Keratinocyte (primary cell): ENCODE measurements around the gene SLC16A13. TPM values are rescaled to one million over a fixed set of nuclear protein-coding genes. Genes with fewer than 3 reads are reported as not detected.

Experiments
- DNase-seq: peaks from one replicate; pipeline ENCODE4 v3.0.0-alpha.2; 2011; ENCODE audit warnings: low read depth, missing footprints, low spot score
- FAIRE-seq: peaks from 2 replicates; lab custom pipeline; 2011; peaks lifted over from hg19 to GRCh38; lab: Jason Lieb, UNC
- H2AFZ ChIP-seq: 2 replicates; pipeline ENCODE4 v1.6.0; 2012; ENCODE audit warnings: low read length, control low read depth, inconsistent platforms; ENCODE audit not compliant: control insufficient read depth
- H3K27ac ChIP-seq: 2 replicates; pipeline ENCODE4 v1.5.1; 2011; ENCODE audit warnings: low read length; ENCODE audit not compliant: control insufficient read depth, insufficient read depth
- H3K27me3 ChIP-seq: 3 replicates; pipeline ENCODE4 v1.6.0; 2011; ENCODE audit warnings: low read length; ENCODE audit not compliant: control insufficient read depth, insufficient read depth; ENCODE audit errors: extremely low read depth
- H3K36me3 ChIP-seq, 2 experiments: 2 replicates in 1 of 2; 3 replicates in 1 of 2; pipeline ENCODE4 v1.5.1; 2011; ENCODE audit warnings: low read length in 2 of 2, mild to moderate bottlenecking in 1 of 2; ENCODE audit not compliant: control insufficient read depth in 2 of 2, insufficient read depth in 2 of 2; ENCODE audit errors: extremely low read depth in 1 of 2
- H3K4me1 ChIP-seq: 3 replicates; pipeline ENCODE4 v1.5.1; 2011; ENCODE audit warnings: low read length; ENCODE audit not compliant: control insufficient read depth, insufficient read depth; ENCODE audit errors: extremely low read depth
- H3K4me2 ChIP-seq: 3 replicates; pipeline ENCODE4 v1.6.0; 2011; ENCODE audit warnings: low read depth, low read length; ENCODE audit not compliant: control insufficient read depth, insufficient read depth; ENCODE audit errors: extremely low read depth
- H3K4me3 ChIP-seq, 3 experiments: fragments of 200-600 bp in 1 of 3; sonication (generic) in 1 of 3; 2 replicates in 2 of 3; 3 replicates in 1 of 3; pipeline ENCODE4 v1.5.1; 2011 to 2016; ENCODE audit warnings: low read length in 3 of 3, mild to moderate bottlenecking in 3 of 3, control low read depth in 2 of 3, inconsistent platforms in 1 of 3, low read depth in 1 of 3, mixed read lengths in 1 of 3, mixed run types in 1 of 3, moderate library complexity in 1 of 3; ENCODE audit not compliant: control insufficient read depth in 2 of 3, insufficient read depth in 2 of 3; ENCODE audit errors: extremely low read depth in 1 of 3
- H3K79me2 ChIP-seq: 2 replicates; pipeline ENCODE4 v1.6.0; 2012; ENCODE audit warnings: low read length; ENCODE audit not compliant: control insufficient read depth, insufficient read depth
- H3K9ac ChIP-seq: 3 replicates; pipeline ENCODE4 v1.6.0; 2011; ENCODE audit warnings: low read length; ENCODE audit not compliant: control insufficient read depth, insufficient read depth; ENCODE audit errors: extremely low read depth
- H3K9me1 ChIP-seq: 3 replicates; pipeline ENCODE4 v1.6.0; 2011; ENCODE audit warnings: low read length; ENCODE audit not compliant: control insufficient read depth, insufficient read depth; ENCODE audit errors: extremely low read depth
- H3K9me3 ChIP-seq: 2 replicates; pipeline ENCODE4 v1.5.1; 2012; ENCODE audit warnings: low read depth, low read length; ENCODE audit not compliant: control insufficient read depth
- H4K20me1 ChIP-seq: 3 replicates; pipeline ENCODE4 v1.6.0; 2011; ENCODE audit warnings: low read length; ENCODE audit not compliant: control insufficient read depth, insufficient read depth; ENCODE audit errors: extremely low read depth
- EZH2 ChIP-seq: IDR thresholded peaks from one replicate; pipeline ENCODE4 v1.6.1; 2012; ENCODE audit warnings: inconsistent platforms, mild to moderate bottlenecking, low read length, moderate library complexity
- dilution Hi-C: fragments of 300-500 bp; cut with MboI; formaldehyde crosslinking; loops from one replicate; pipeline ENCODE4 v1.7.0; 2020; ENCODE audit warnings: low sequenced_read_pairs; ENCODE audit not compliant: extremely low pct_ligation_motif_present
- polyA minus RNA-seq, 3 experiments: library from RNA; depleted of rRNA, polyadenylated mRNA; stranded (reverse); fragments of >200 nt; gene quantifications; 1 replicate in 1 of 3; 2 replicates in 1 of 3; 3 replicates in 1 of 3; pipeline ENCODE4 v1.2.3, GENCODE V29; 2011
- polyA plus RNA-seq, 5 experiments: library from polyadenylated mRNA; depleted of rRNA in 3 of 5; stranded (reverse) in 3 of 5; stranded (forward) in 1 of 5; unstranded in 1 of 5; fragments of >200 nt; gene quantifications; 1 replicate in 1 of 5; 2 replicates in 3 of 5; 3 replicates in 1 of 5; pipeline versions ENCODE4 v1.2.1 to v1.2.3, GENCODE V29; 2011 to 2012; ENCODE audit warnings: missing spikeins in 2 of 5, low read depth in 1 of 5, low replicate concordance in 1 of 5
- TF ChIP-seq, protein P1 (sequence below), 3 experiments: IDR thresholded peaks in 1 of 3; conservative IDR thresholded peaks in 1 of 3; optimal IDR thresholded peaks in 1 of 3; 2 replicates in 2 of 3; 3 replicates in 1 of 3; pipeline versions ENCODE3 to v1.5.1; 2011; ENCODE audit warnings: low read length in 3 of 3, mild to moderate bottlenecking in 3 of 3, moderate library complexity in 2 of 3, control low read depth in 1 of 3, inconsistent platforms in 1 of 3; ENCODE audit not compliant: insufficient read depth in 2 of 3; ENCODE audit errors: extremely low read depth in 1 of 3

SLC16A13 gene, protein sequence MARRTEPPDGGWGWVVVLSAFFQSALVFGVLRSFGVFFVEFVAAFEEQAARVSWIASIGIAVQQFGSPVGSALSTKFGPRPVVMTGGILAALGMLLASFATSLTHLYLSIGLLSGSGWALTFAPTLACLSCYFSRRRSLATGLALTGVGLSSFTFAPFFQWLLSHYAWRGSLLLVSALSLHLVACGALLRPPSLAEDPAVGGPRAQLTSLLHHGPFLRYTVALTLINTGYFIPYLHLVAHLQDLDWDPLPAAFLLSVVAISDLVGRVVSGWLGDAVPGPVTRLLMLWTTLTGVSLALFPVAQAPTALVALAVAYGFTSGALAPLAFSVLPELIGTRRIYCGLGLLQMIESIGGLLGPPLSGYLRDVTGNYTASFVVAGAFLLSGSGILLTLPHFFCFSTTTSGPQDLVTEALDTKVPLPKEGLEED
- polyA plus RNA-seq (2.2 to 6.9 TPM (median 2.7 TPM) in 3 replicates), polyA minus RNA-seq (3.6 to 19.2 TPM (median 4.0 TPM) in 3 replicates)
- 1.8 TPM for polyA plus RNA-seq (2011; ENCODE audit: low read depth)
- polyA plus RNA-seq (2011; cell fraction: cytosol; rRNA removed): 1.7 and 2.5 TPM in 2 replicates
- polyA plus RNA-seq (2011; cell fraction: nucleus; rRNA removed): 10.5 and 11.0 TPM in 2 replicates
- 5.0 and 7.4 TPM in 2 replicates for polyA plus RNA-seq (2012; ENCODE audit: low replicate concordance)
- polyA minus RNA-seq (2011; cell fraction: cytosol; rRNA and poly(A)+ RNA removed): 3.3 TPM
- polyA minus RNA-seq (2011; cell fraction: nucleus; rRNA and poly(A)+ RNA removed): 6.5 and 9.2 TPM in 2 replicates

DNA sequence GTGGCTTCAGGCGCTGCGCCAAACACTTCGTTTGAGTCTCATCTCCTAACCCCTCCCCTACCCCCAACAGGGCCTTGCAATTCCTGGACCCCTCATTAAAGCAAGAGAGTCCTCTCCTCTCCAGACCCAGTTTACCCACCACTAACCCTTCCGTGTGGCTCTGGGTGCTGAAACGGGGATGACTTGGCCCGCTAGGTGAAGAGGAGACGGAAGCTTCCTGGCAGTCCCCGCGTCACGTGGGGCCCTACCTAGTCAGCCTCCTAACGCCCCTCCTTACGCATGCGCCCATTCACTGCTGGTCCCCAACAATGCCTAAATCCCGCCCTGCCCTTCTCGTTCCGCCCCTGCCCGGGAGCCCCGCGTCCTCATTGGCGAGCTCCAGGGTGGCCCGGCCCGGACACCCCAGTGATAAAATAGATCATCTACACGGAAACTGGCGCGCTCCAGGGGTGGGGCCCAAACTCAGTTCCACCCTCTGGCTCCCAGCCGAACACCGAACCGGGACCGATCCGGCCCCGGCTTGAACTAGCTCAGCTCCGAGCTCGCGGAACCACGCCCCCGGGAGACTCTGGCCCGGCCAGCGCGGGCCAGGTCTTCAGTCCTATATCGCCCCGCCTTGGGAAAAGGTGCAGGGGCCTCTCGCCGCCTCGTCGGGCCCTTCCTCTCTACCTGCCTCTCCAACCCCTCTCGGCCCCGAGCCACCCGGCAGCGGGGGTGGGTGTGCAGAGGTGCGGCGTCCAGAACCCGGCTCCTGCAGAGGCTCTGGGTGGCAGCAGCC is at the start of gene SLC16A13:
Gene SLC16A13 (plus strand): TSS at position 425 of the 778 bp plus-strand sequence. CDS start 368 bp downstream, outside the sequence.
- H3K4me2 ChIP-seq: peak within 1 kb of the TSS; percentile 90
- no peaks in the 10 kb centered on the region for H4K20me1 ChIP-seq
- H3K27me3 ChIP-seq: no peaks in the 10 kb centered on the region
- no peaks in the 10 kb centered on the region for H3K9me3 ChIP-seq
- peak within 1 kb of the TSS; percentile 74 for H3K27ac ChIP-seq
- peaks cover 10% of the 10 kb centered on the region for H3K4me1 ChIP-seq
- FAIRE-seq: peak; percentile 89
- H3K4me3 ChIP-seq: peak within 1 kb of the TSS; percentile 77 to 97 (median 85)
- dilution Hi-C loops: no loop called here
- peaks cover 4% of the 10 kb centered on the region for H3K79me2 ChIP-seq
- no peaks in the 10 kb centered on the region for H3K36me3 ChIP-seq
- TF ChIP-seq, protein P1, sequence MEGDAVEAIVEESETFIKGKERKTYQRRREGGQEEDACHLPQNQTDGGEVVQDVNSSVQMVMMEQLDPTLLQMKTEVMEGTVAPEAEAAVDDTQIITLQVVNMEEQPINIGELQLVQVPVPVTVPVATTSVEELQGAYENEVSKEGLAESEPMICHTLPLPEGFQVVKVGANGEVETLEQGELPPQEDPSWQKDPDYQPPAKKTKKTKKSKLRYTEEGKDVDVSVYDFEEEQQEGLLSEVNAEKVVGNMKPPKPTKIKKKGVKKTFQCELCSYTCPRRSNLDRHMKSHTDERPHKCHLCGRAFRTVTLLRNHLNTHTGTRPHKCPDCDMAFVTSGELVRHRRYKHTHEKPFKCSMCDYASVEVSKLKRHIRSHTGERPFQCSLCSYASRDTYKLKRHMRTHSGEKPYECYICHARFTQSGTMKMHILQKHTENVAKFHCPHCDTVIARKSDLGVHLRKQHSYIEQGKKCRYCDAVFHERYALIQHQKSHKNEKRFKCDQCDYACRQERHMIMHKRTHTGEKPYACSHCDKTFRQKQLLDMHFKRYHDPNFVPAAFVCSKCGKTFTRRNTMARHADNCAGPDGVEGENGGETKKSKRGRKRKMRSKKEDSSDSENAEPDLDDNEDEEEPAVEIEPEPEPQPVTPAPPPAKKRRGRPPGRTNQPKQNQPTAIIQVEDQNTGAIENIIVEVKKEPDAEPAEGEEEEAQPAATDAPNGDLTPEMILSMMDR (optimal IDR thresholded peaks at IDR 0.05 in 1 of 3, IDR thresholded peaks at IDR 0.05 in 1 of 3, conservative IDR thresholded peaks at IDR 0.05 in 1 of 3; ENCODE audit: extremely low read depth in 1 of 3, insufficient read depth in 2 of 3, low read length in 3 of 3): no peak
- TF ChIP-seq EZH2: no peak
- DNase-seq: peak; percentile 93
- H2AFZ ChIP-seq: peak within 1 kb of the TSS; percentile 87
- H3K9ac ChIP-seq: peak within 1 kb of the TSS; percentile 73
- H3K9me1 ChIP-seq: peaks cover 2% of the 10 kb centered on the region

DNA sequence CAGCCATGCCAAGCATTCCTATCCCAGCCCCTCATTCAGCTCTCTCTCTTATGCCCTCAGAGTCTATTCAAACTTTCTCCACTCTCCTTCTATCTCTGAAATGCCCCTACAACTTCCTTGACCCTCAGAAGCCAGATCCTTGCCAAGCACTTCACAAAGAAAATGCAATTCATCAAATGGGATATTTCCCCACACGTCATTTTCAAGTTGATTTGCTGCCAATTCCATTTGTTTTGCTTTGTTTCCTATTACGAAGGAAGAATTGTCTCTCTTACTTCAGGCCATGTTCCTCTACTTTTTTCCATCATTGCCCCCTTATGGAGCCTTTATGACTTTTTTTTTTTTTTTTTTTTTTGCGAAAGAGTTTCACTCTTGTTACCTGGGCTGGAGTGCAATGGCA is 49.1 kb upstream of the SLC16A13 start:
- FAIRE-seq (no peak), DNase-seq (no peak)
- Histone ChIP-seq H3K4me1 (no peaks in the 10 kb centered on the region), H3K79me2 (no peaks in the 10 kb centered on the region), H3K4me3 (no peak overlapping the region), H3K9ac (no peak overlapping the region), H3K36me3 (no peaks in the 10 kb centered on the region), H3K27me3 (no peaks in the 10 kb centered on the region), H3K4me2 (no peak overlapping the region), H2AFZ (no peak overlapping the region), H4K20me1 (no peaks in the 10 kb centered on the region), H3K9me1 (no peaks in the 10 kb centered on the region), H3K27ac (no peak overlapping the region), H3K9me3 (no peaks in the 10 kb centered on the region)
- TF ChIP-seq, protein P1 (optimal IDR thresholded peaks at IDR 0.05 in 1 of 3, IDR thresholded peaks at IDR 0.05 in 1 of 3, conservative IDR thresholded peaks at IDR 0.05 in 1 of 3; ENCODE audit: extremely low read depth in 1 of 3, insufficient read depth in 2 of 3, low read length in 3 of 3): no peak
- no peak for TF ChIP-seq EZH2
- dilution Hi-C loops: no loop called here
